OCI-LY1 (cell line): ENCODE data around the gene IGIP.

Experiments used
- CTCF ChIP-seq: fragments of 200-600 bp; sonication (generic), shearing (Covaris generic); IDR thresholded peaks from 2 replicates; pipeline ENCODE4 v1.5.1; 2017; ENCODE audit warnings: mild to moderate bottlenecking, antibody characterized with exemption, low read length, moderate library complexity, mixed read lengths
- EZH2 ChIP-seq: fragments of 200-600 bp; sonication (generic), shearing (Covaris generic); IDR thresholded peaks from 2 replicates; pipeline ENCODE4 v1.8.0; 2017; ENCODE audit warnings: borderline replicate concordance, mixed run types, mild to moderate bottlenecking, antibody characterized with exemption, low read length, moderate library complexity, mixed read lengths

- TF ChIP-seq CTCF (no peak), EZH2 (no peak)
Observed at GRCh38 chr5:140083650-140084049, 42.1 kb upstream of the IGIP start.
